Peyer's patch (tissue), 4 donors: ENCODE measurements around the gene C9orf72.

Experiments used
- POLR2A ChIP-seq, 2 donors: fragments of 450-650 bp; IDR thresholded peaks; one replicate each; pipeline ENCODE4 v1.5.1; 2017; ENCODE audit warnings: antibody characterized with exemption in 2 of 2, mild to moderate bottlenecking in 2 of 2, moderate library complexity in 2 of 2
- TF ChIP-seq, protein P1 (sequence below), 6 experiments: fragments of 450-650 bp in 4 of 6; fragments of 200-600 bp in 2 of 6; sonication (generic) in 1 of 6; IDR thresholded peaks; one replicate each; pipeline ENCODE4 v1.5.1; 2017 to 2019; ENCODE audit warnings: antibody characterized with exemption in 6 of 6, mild to moderate bottlenecking in 3 of 6, moderate library complexity in 1 of 6

DNA sequence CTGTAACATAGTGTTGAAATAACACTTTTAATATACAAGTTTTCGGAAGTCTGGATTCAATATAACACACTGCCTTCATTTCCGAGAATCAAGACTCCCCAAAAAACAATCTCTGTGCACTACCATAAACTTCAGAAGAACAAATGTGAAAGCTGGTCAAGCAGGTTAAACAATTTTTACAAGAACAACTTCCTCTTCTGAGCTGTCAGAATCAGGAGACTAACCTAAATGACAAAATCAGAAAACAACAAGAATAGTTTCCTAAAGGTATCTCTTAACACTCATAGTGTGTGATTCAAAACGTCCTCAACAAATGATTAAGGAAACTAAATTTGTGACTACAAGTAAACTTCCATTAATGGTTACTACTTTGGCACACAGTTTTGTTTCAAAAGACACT lies 11.6 kb downstream of the C9orf72 start:
- TF ChIP-seq, protein P1, sequence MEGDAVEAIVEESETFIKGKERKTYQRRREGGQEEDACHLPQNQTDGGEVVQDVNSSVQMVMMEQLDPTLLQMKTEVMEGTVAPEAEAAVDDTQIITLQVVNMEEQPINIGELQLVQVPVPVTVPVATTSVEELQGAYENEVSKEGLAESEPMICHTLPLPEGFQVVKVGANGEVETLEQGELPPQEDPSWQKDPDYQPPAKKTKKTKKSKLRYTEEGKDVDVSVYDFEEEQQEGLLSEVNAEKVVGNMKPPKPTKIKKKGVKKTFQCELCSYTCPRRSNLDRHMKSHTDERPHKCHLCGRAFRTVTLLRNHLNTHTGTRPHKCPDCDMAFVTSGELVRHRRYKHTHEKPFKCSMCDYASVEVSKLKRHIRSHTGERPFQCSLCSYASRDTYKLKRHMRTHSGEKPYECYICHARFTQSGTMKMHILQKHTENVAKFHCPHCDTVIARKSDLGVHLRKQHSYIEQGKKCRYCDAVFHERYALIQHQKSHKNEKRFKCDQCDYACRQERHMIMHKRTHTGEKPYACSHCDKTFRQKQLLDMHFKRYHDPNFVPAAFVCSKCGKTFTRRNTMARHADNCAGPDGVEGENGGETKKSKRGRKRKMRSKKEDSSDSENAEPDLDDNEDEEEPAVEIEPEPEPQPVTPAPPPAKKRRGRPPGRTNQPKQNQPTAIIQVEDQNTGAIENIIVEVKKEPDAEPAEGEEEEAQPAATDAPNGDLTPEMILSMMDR (IDR thresholded peaks at IDR 0.05) = no peak
- TF ChIP-seq POLR2A (IDR thresholded peaks at IDR 0.05) = no peak
